CD14-positive monocyte (primary cell): ENCODE results near the gene PDAP1. TPM values are rescaled to one million over a fixed set of nuclear protein-coding genes. Genes with fewer than 3 reads are reported as not detected.

Experiments used
- DNase-seq, 3 donors: peaks; one replicate each; pipeline ENCODE4 v3.0.0-alpha.2; 2011 to 2022
- H2AFZ ChIP-seq: 2 replicates; pipeline ENCODE4 v1.6.0; 2012; ENCODE audit warnings: mild to moderate bottlenecking, low read depth, low read length, inconsistent platforms; ENCODE audit not compliant: insufficient read depth, poor library complexity, severe bottlenecking
- H3K27ac ChIP-seq, 2 donors: 1 replicate in 1 of 2; 2 replicates in 1 of 2; pipeline ENCODE4 v1.5.1; 2012 to 2013; ENCODE audit warnings: low read length in 2 of 2, control low read depth in 1 of 2, inconsistent platforms in 1 of 2, low read depth in 1 of 2, mild to moderate bottlenecking in 1 of 2
- H3K27me3 ChIP-seq, 2 donors: one replicate each; pipeline versions ENCODE4 v1.6.0 to v1.6.1; 2011 to 2013; ENCODE audit warnings: low read length in 2 of 2; ENCODE audit not compliant: control insufficient read depth in 2 of 2, insufficient read depth in 2 of 2
- H3K36me3 ChIP-seq, 2 donors: replicated peaks in 1 of 2; 1 replicate in 1 of 2; 2 replicates in 1 of 2; pipeline versions ENCODE4 v1.5.1 to v1.6.1; 2012 to 2013; ENCODE audit warnings: low read length in 2 of 2, control low read depth in 1 of 2, inconsistent platforms in 1 of 2, mild to moderate bottlenecking in 1 of 2; ENCODE audit not compliant: insufficient read depth in 2 of 2, control insufficient read depth in 1 of 2
- H3K4me1 ChIP-seq, 2 donors: 1 replicate in 1 of 2; 2 replicates in 1 of 2; pipeline versions ENCODE4 v1.5.1 to v1.6.1; 2012 to 2013; ENCODE audit warnings: low read length in 2 of 2, control low read depth in 1 of 2, inconsistent platforms in 1 of 2, mild to moderate bottlenecking in 1 of 2, moderate library complexity in 1 of 2; ENCODE audit not compliant: insufficient read depth in 2 of 2, control insufficient read depth in 1 of 2
- H3K4me2 ChIP-seq: replicated peaks from 2 replicates; pipeline ENCODE3; 2012; ENCODE audit warnings: low read length, moderate library complexity, mild to moderate bottlenecking; ENCODE audit not compliant: poor library complexity, severe bottlenecking; ENCODE audit errors: extremely low read depth
- H3K4me3 ChIP-seq, 3 experiments: fragments of 200-600 bp in 1 of 3; sonication (generic) in 1 of 3; replicated peaks in 1 of 3; 1 replicate in 2 of 3; 2 replicates in 1 of 3; pipeline ENCODE4 v1.5.1; 2011 to 2013; ENCODE audit warnings: low read length in 3 of 3, mild to moderate bottlenecking in 3 of 3, control low read depth in 2 of 3, low read depth in 2 of 3, inconsistent platforms in 1 of 3, moderate library complexity in 1 of 3
- H3K79me2 ChIP-seq: 2 replicates; pipeline ENCODE4 v1.6.0; 2012; ENCODE audit warnings: mild to moderate bottlenecking, control low read depth, inconsistent platforms, low read length, moderate library complexity; ENCODE audit not compliant: insufficient read depth
- H3K9ac ChIP-seq: 2 replicates; pipeline ENCODE4 v1.6.0; 2017; ENCODE audit warnings: low read length, mild to moderate bottlenecking; ENCODE audit not compliant: insufficient read depth, poor library complexity, severe bottlenecking
- H3K9me3 ChIP-seq, 2 donors: replicated peaks in 1 of 2; 1 replicate in 1 of 2; 2 replicates in 1 of 2; pipeline versions ENCODE4 v1.5.1 to v1.6.1; 2012 to 2013; ENCODE audit warnings: low read length in 2 of 2, control low read depth in 1 of 2; ENCODE audit not compliant: control insufficient read depth in 1 of 2, insufficient read depth in 1 of 2
- H4K20me1 ChIP-seq: 2 replicates; pipeline ENCODE4 v1.6.0; 2012; ENCODE audit warnings: mild to moderate bottlenecking, low read length, control low read depth, moderate library complexity; ENCODE audit not compliant: insufficient read depth
- H3K27ac Mint-ChIP-seq, 7 donors: one replicate each; pipeline ENCODE4 v1.8.0; 2020; ENCODE audit warnings: mild to moderate bottlenecking in 7 of 7, mixed read lengths in 7 of 7, moderate library complexity in 6 of 7, inconsistent platforms in 2 of 7
- H3K27me3 Mint-ChIP-seq, 3 donors: one replicate each; pipeline ENCODE4 v1.8.0; 2021 to 2022; ENCODE audit warnings: low read depth in 3 of 3, mild to moderate bottlenecking in 3 of 3, mixed read lengths in 3 of 3, moderate library complexity in 3 of 3, inconsistent platforms in 1 of 3
- H3K36me3 Mint-ChIP-seq, 2 donors: one replicate each; pipeline ENCODE4 v1.8.0; 2020; ENCODE audit warnings: mixed read lengths in 2 of 2, inconsistent platforms in 1 of 2, mild to moderate bottlenecking in 1 of 2
- H3K4me1 Mint-ChIP-seq: one replicate; pipeline ENCODE4 v1.8.0; 2020; ENCODE audit warnings: mild to moderate bottlenecking, mixed read lengths
- H3K4me3 Mint-ChIP-seq, 2 donors: one replicate each; pipeline ENCODE4 v1.8.0; 2020; ENCODE audit warnings: mild to moderate bottlenecking in 2 of 2, mixed read lengths in 2 of 2, moderate library complexity in 1 of 2
- H3K9me3 Mint-ChIP-seq, 7 donors: one replicate each; pipeline ENCODE4 v1.8.0; 2020 to 2022; ENCODE audit warnings: mixed read lengths in 7 of 7, mild to moderate bottlenecking in 6 of 7, moderate library complexity in 6 of 7, inconsistent platforms in 2 of 7
- WGBS: methylation state at CpG from one replicate; pipeline ENCODE4 v1.1.5; 2013; ENCODE audit warnings: missing lambda C conversion rate; ENCODE audit not compliant: insufficient coverage; 5-methylcytosine and 5-hydroxymethylcytosine counted together
- intact Hi-C, 2 donors: fragments of 100-400 bp; cut with micrococcal nuclease; formaldehyde crosslinking; loops; one replicate each; pipeline versions ENCODE4 v1.15.0 to v1.15.1; 2023
- polyA plus RNA-seq, 3 donors: library from polyadenylated mRNA; depleted of rRNA in 1 of 3; unstranded in 2 of 3; stranded (reverse) in 1 of 3; fragments of 300-500 nt in 2 of 3; fragments of >200 nt in 1 of 3; fragmentation: Illumina TruSeq in 2 of 3; gene quantifications; 1 replicate in 2 of 3; 2 replicates in 1 of 3; pipeline ENCODE4 v1.2.3, GENCODE V29; 2012 to 2021
- TF ChIP-seq, protein P1 (sequence below): fragments of 200-600 bp; IDR thresholded peaks from one replicate; pipeline ENCODE4 v1.8.0; 2022; ENCODE audit warnings: antibody characterized with exemption, mild to moderate bottlenecking

PDAP1 gene
- polyA plus RNA-seq, 3 donors: 9.8 to 43.3 (median 16.2) TPM

DNA sequence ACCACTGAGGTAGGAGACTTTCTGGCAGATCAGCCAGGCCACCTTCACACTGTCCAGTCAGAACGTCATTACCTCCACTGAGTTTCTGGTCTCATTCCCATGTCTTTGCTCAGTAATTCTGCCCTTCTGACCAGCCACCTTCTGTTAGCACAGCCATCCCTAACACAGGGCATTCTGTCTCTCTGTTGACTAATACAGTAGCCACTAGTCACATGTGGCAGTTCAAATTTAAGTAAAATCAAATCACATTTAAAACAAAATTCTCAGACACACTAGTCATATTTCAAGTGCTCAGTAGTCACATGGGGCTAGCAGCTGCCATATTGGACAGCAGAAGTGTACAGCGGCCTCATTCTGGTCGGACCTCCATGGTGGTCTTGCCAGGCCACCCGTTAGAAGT, 37.7 kb upstream of the PDAP1 start:
- DNase-seq: no peak
- Histone ChIP-seq H4K20me1 (peaks cover 9% of the 10 kb centered on the region), H3K27me3 (no peaks in the 10 kb centered on the region), H3K4me3 (no peak overlapping the region), H3K4me2 (no peak overlapping the region), H3K9me3 (no peaks in the 10 kb centered on the region), H2AFZ (no peak overlapping the region), H3K4me1 (no peaks in the 10 kb centered on the region), H3K36me3 (peaks cover 60 to 86% of the 10 kb centered on the region in 2 donors), H3K27ac (no peak overlapping the region), H3K9ac (no peak overlapping the region), H3K79me2 (peaks cover 7% of the 10 kb centered on the region)
- H3K9me3 Mint-ChIP-seq: peaks cover 0 to 2% (median 0%) of the 10 kb centered on the region in 7 donors
- peak overlapping the region in 1 of 7 donors; percentile 30 for H3K27ac Mint-ChIP-seq
- H3K36me3 Mint-ChIP-seq: peaks cover 61 to 92% of the 10 kb centered on the region in 2 donors
- no peak overlapping the region for H3K4me3 Mint-ChIP-seq
- TF ChIP-seq, protein P1, sequence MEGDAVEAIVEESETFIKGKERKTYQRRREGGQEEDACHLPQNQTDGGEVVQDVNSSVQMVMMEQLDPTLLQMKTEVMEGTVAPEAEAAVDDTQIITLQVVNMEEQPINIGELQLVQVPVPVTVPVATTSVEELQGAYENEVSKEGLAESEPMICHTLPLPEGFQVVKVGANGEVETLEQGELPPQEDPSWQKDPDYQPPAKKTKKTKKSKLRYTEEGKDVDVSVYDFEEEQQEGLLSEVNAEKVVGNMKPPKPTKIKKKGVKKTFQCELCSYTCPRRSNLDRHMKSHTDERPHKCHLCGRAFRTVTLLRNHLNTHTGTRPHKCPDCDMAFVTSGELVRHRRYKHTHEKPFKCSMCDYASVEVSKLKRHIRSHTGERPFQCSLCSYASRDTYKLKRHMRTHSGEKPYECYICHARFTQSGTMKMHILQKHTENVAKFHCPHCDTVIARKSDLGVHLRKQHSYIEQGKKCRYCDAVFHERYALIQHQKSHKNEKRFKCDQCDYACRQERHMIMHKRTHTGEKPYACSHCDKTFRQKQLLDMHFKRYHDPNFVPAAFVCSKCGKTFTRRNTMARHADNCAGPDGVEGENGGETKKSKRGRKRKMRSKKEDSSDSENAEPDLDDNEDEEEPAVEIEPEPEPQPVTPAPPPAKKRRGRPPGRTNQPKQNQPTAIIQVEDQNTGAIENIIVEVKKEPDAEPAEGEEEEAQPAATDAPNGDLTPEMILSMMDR: no peak
- intact Hi-C loops: no loop called here
- WGBS: 100% methylated on average over 2 of the region's 4 CpGs
- no peaks in the 10 kb centered on the region for H3K4me1 Mint-ChIP-seq
- peaks cover 0 to 1% (median 0%) of the 10 kb centered on the region in 3 donors for H3K27me3 Mint-ChIP-seq

DNA sequence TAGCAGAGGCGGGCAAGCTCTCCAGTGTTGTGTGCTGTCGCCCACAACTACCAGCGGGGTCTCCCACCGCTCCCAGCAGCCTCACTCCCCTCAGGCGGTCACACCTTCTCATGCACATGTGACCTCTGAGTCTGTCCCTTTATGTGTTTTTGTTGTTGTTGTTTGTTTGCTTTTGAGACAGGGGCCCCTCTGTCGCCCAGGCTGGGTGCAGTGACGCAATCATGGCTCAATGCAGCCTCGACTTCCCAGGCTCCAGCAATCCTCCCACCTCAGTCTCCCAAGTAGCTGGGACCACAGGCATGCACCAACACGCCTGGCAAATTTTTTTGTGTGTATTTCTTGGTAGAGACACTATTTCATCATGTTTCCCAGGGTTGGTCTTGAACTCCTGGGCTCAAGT, 31.8 kb upstream of the PDAP1 start:
- Mint-ChIP-seq H3K27me3 (no peaks in the 10 kb centered on the region), H3K9me3 (no peaks in the 10 kb centered on the region), H3K36me3 (peaks cover 19 to 40% of the 10 kb centered on the region in 2 donors), H3K27ac (peak overlapping the region in 2 of 7 donors; percentile 5 to 50), H3K4me3 (no peak overlapping the region), H3K4me1 (peaks cover 26% of the 10 kb centered on the region)
- DNase-seq: no peak
- Histone ChIP-seq H3K9me3 (no peaks in the 10 kb centered on the region), H2AFZ (no peak overlapping the region), H3K79me2 (peaks cover 38% of the 10 kb centered on the region), H3K4me3 (peak overlapping the region in 1 of 3 experiments; percentile 84), H4K20me1 (peaks cover 11% of the 10 kb centered on the region), H3K36me3 (peaks cover 14 to 32% of the 10 kb centered on the region in 2 donors), H3K4me1 (peaks cover 21 to 23% of the 10 kb centered on the region in 2 donors), H3K9ac (no peak overlapping the region), H3K27me3 (no peaks in the 10 kb centered on the region), H3K4me2 (peak overlapping the region; percentile 86), H3K27ac (peak overlapping the region in 1 of 2 donors; percentile 88)
- TF ChIP-seq, protein P1: no peak
- WGBS: 100% methylated on average over 1 of the region's 9 CpGs
- intact Hi-C loops: no loop called here
